Measurements from ENCODE around the gene FOSB.

DNA sequence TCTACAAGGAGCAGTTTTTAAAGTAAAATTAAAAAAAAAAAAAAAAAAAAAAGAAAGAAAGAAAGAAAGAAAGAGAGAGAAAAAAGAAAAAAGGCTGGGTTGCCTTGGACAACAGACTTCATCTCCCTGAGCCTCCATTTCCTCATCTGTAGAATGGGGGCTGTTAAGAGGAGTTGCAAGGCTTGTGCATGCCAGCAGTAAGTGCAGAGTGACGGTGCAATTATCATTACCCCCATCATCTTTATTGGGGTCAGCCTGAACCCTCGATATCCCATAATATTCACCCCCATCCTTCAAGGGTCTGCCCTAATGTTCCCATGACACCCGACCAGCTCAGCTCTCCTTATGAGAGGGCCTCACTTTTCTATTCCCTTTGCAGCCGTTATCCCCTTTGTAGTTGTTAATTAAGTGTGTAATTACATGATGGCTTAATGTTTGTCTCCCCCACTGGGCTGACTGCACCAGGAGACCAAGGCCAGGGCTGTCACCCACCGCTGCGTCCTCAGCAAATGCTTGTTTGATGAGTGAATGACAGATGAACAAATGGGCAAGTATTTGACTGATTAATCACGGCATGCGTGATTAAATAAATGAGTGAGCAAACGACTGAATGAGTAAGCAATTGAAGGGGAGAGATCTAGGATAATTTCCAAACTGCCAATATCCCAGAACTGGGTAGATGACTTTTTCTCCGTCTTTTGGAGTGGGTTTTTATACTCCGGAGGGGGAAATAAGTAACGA, 10.1 kb downstream of the FOSB start:
- no peak for TF ChIP-seq RAD21 (IDR thresholded peaks at IDR 0.05; ENCODE audit: low read depth)
- no peak for TF ChIP-seq EP300 (IDR thresholded peaks at IDR 0.05; ENCODE audit: borderline replicate concordance)
- no peak for TF ChIP-seq YY1 (IDR thresholded peaks at IDR 0.05; ENCODE audit: low read depth)
- TF ChIP-seq, protein P1, sequence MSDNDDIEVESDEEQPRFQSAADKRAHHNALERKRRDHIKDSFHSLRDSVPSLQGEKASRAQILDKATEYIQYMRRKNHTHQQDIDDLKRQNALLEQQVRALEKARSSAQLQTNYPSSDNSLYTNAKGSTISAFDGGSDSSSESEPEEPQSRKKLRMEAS (IDR thresholded peaks at IDR 0.05), result no peak
